Suprapubic skin (tissue), 4 donors: Measurements from ENCODE around the gene ANGPTL7. TPM values are rescaled to one million over a fixed set of nuclear protein-coding genes. Genes with fewer than 3 reads are reported as not detected.

Experiments
- DNase-seq, 2 donors: peaks; one replicate each; pipeline ENCODE4 v3.0.0-alpha.2; 2019; ENCODE audit warnings: low spot score in 2 of 2
- H3K27ac ChIP-seq: fragments of 200-600 bp; sonication (generic); one replicate; pipeline ENCODE4 v1.5.1; 2019
- H3K27me3 ChIP-seq: fragments of 200-600 bp; sonication (generic); one replicate; pipeline ENCODE4 v1.5.1; 2019
- H3K36me3 ChIP-seq: fragments of 200-600 bp; sonication (generic); one replicate; pipeline ENCODE4 v1.5.1; 2019
- H3K4me1 ChIP-seq: fragments of 200-600 bp; sonication (generic); one replicate; pipeline ENCODE4 v1.5.1; 2019
- H3K4me3 ChIP-seq: fragments of 200-600 bp; sonication (generic); one replicate; pipeline ENCODE4 v1.5.1; 2019; ENCODE audit warnings: mild to moderate bottlenecking
- H3K9me3 ChIP-seq: fragments of 200-600 bp; sonication (generic); one replicate; pipeline ENCODE4 v1.5.1; 2019
- CTCF ChIP-seq, 2 donors: fragments of 200-600 bp in 1 of 2; fragments of 450-650 bp in 1 of 2; sonication (generic) in 1 of 2; IDR thresholded peaks; one replicate each; pipeline ENCODE4 v1.5.1; 2016 to 2019; ENCODE audit warnings: antibody characterized with exemption in 2 of 2, mild to moderate bottlenecking in 1 of 2, moderate library complexity in 1 of 2
- EP300 ChIP-seq: sonication (generic); formaldehyde crosslinking; IDR thresholded peaks from one replicate; pipeline ENCODE4 v1.6.1; 2017; ENCODE audit warnings: antibody characterized with exemption
- POLR2A ChIP-seq, 2 donors: fragments of 450-650 bp; IDR thresholded peaks; one replicate each; pipeline ENCODE4 v1.6.1; 2017; ENCODE audit warnings: antibody characterized with exemption in 2 of 2, mild to moderate bottlenecking in 2 of 2, moderate library complexity in 2 of 2
- POLR2AphosphoS5 ChIP-seq, 3 donors: sonication (generic); formaldehyde crosslinking; IDR thresholded peaks; one replicate each; pipeline ENCODE4 v1.6.1; 2017; ENCODE audit warnings: antibody characterized with exemption in 3 of 3
- WGBS: methylation state at CpG from one replicate; pipeline ENCODE4 v1.1.5; 2018; 5-methylcytosine and 5-hydroxymethylcytosine counted together
- total RNA-seq, 4 donors: library from RNA; depleted of rRNA; stranded (reverse); fragments of >200 nt; gene quantifications; one replicate each; pipeline ENCODE4 v1.1.0, GENCODE V29; 2016

The ANGPTL7 gene, protein sequence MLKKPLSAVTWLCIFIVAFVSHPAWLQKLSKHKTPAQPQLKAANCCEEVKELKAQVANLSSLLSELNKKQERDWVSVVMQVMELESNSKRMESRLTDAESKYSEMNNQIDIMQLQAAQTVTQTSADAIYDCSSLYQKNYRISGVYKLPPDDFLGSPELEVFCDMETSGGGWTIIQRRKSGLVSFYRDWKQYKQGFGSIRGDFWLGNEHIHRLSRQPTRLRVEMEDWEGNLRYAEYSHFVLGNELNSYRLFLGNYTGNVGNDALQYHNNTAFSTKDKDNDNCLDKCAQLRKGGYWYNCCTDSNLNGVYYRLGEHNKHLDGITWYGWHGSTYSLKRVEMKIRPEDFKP
- 10 to 100 TPM in 1 of 4 donors, 1 to 10 TPM in 3; 2.8 to 18.6 (median 4.1) TPM for total RNA-seq

DNA sequence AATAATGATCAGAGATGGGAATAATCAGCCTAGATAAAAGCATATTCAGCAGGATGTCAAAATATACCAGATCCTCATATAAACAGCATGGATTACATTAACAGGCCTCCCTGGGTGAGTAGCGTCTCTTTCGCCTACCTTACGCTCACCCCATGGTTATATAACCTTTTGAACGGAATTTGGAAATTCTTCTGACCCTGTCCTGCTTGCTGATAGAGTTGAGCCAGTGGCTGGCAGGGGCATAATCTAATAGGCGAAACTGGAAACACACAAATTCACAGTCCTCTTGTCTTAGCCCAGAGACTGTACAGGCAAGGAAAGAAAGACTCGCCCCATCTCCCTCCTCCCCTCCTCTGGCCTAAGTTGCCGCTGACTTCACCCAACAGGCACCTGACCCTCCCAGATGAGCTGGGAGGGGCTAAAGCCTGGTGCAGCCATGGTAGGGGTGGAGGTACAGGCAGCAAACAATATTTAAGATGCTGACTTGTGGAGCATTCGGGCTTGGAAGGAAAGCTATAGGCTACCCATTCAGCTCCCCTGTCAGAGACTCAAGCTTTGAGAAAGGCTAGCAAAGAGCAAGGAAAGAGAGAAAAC, at the start of gene ANGPTL7:
TSS of gene ANGPTL7 (plus strand) at position 498 of the 594 bp plus-strand sequence. CDS start 225 bp downstream, outside the sequence.
- Histone ChIP-seq H3K27ac (no peak within 1 kb of the TSS), H3K9me3 (no peaks in the 10 kb centered on the region), H3K36me3 (peaks cover 55% of the 10 kb centered on the region), H3K27me3 (no peaks in the 10 kb centered on the region), H3K4me3 (no peak within 1 kb of the TSS), H3K4me1 (no peaks in the 10 kb centered on the region)
- TF ChIP-seq EP300 (no peak), CTCF (IDR thresholded peaks at IDR 0.05) (no peak)
- no peak for DNase-seq
- 88% methylated on average over 8 of the region's 8 CpGs for WGBS

DNA sequence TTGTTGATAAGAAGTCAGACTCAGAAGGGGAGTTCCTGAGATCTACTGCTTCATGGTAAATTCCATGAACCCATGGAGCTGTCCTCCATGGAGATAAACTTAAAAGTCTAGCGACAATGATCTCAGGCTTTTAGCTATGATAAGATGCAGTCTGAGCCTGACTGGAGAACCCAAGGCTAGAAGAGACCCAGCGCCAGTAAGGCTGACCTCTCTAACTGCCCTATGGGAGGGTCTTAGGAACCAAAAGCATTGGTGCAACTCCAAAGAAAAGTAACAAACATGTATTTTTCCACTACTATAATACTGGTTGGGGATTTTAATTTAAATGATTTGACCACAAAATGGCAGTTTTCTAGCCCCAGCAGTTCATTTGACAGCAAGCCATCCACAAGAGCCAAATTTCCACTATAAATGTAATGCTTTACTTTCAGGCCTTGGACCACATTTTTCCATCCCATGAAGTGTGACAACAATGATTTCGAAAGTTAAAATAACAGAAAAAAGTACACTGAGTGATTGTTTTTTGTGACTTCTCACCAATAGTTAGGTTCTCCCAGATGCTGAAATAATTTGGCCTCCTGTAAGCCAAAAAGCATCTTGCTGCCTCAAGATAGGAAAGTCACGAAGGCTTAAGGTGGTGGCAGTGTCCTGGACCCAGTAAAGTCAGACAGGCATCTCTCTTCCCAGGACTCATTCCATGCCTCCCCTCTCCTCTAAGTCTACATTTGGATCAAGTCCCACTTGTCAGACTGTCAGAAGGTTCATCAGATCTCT, 46.4 kb upstream of the ANGPTL7 start:
- no peaks in the 10 kb centered on the region for H3K27me3 ChIP-seq
- TF ChIP-seq POLR2AphosphoS5 (IDR thresholded peaks at IDR 0.05) (no peak), EP300 (no peak), POLR2A (IDR thresholded peaks at IDR 0.05) (no peak), CTCF (IDR thresholded peaks at IDR 0.05) (no peak)
- H3K4me1 ChIP-seq: peaks cover 4% of the 10 kb centered on the region
- DNase-seq: no peak
- peaks cover 85% of the 10 kb centered on the region for H3K36me3 ChIP-seq
- H3K27ac ChIP-seq: peak overlapping the region; percentile 35
- H3K4me3 ChIP-seq: no peak overlapping the region
- no peaks in the 10 kb centered on the region for H3K9me3 ChIP-seq
- WGBS: 89% methylated on average over 4 of the region's 4 CpGs

DNA sequence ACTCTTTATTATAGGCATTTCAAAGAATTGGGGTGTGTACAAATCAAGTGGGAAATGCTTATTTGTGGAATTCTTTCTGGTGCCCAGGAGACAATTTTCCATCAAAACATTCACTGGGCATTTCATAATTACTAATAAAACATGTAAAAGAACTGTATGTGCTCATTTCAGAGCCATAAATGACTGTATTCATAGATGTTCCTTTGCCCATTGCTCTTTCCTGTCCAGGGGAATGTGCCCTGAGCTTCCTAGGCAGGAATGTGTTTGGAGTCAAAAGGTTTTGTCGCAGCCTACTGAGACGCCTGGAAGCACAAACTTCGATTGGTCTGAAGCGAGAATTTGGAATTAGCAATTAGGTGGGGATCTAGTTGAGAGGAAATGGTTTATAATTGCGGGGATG, 45.8 kb upstream of the ANGPTL7 start:
- H3K36me3 ChIP-seq: peaks cover 85% of the 10 kb centered on the region
- peaks cover 4% of the 10 kb centered on the region for H3K4me1 ChIP-seq
- H3K27me3 ChIP-seq: no peaks in the 10 kb centered on the region
- no peak overlapping the region for H3K4me3 ChIP-seq
- WGBS: 84% methylated on average over 5 of the region's 5 CpGs
- DNase-seq: peak in 1 of 2 donors; percentile 12
- no peak for TF ChIP-seq CTCF (IDR thresholded peaks at IDR 0.05)
- TF ChIP-seq POLR2A (IDR thresholded peaks at IDR 0.05): no peak
- no peak for TF ChIP-seq EP300
- no peak for TF ChIP-seq POLR2AphosphoS5 (IDR thresholded peaks at IDR 0.05)
- H3K27ac ChIP-seq: peak overlapping the region; percentile 30
- H3K9me3 ChIP-seq: no peaks in the 10 kb centered on the region

DNA sequence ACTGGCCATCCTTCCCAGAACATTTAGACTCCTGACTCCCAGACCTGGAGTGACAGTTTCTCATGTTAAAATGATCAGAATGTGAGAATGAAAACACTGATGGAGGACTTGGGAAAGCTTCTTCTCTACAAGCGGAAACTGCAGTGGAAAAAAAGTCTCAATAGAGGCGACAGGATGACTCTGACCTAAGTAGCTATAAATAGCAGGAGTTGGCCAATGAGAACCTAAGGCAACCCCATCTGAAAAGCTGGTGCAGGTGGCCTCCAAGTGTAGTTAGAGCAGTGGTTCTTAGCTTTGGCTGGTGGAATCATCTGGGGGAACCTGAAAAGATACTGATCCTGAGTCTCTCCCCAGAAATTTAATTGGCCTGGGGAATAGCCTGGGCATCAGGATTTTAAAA, 45.2 kb upstream of the ANGPTL7 start:
- 76% methylated on average over 2 of the region's 2 CpGs for WGBS
- Histone ChIP-seq H3K27me3 (no peaks in the 10 kb centered on the region), H3K4me1 (peaks cover 4% of the 10 kb centered on the region)

DNA sequence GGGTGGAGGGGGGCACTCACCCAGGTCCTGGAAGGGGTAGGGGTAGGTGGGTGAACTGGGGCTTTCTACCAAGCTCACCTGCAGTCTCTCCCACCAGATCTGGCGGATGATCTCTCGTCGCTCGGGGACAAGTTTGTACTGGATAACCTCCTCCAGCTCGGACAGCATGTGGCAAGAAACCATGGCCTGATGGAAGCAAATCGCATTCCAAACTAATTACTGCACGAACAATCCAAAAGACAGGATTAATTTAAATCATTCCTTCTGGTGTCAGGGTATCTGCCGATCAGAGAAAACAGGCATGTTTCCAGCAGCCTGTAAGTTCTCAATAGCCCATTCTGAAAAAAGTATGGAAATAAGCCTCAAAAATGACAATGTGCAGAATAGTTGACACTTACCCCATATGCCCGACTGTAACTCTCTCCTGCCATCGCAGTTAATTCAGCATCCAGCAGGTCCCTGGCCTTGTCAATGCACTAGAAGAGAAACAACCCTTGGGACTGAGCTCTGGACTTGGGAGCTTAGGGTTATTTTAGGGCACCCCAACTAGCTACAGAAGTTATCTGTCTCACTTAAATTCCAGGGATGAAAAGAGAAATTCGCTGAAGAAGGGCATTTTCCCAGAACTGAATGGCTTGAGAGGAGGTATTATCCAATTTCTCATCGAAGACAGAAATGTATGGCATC, 44.4 kb upstream of the ANGPTL7 start:
- Histone ChIP-seq H3K27ac (no peak overlapping the region), H3K4me3 (no peak overlapping the region), H3K4me1 (peaks cover 4% of the 10 kb centered on the region), H3K36me3 (peaks cover 85% of the 10 kb centered on the region), H3K9me3 (no peaks in the 10 kb centered on the region), H3K27me3 (no peaks in the 10 kb centered on the region)
- WGBS: 60% methylated on average over 12 of the region's 12 CpGs
- TF ChIP-seq POLR2AphosphoS5 (IDR thresholded peaks at IDR 0.05) (no peak), CTCF (IDR thresholded peaks at IDR 0.05) (no peak), EP300 (no peak), POLR2A (IDR thresholded peaks at IDR 0.05) (no peak)
- no peak for DNase-seq

More for the DNA sequence above, 45.2 kb upstream of the ANGPTL7 start:
- Histone ChIP-seq H3K36me3 (peaks cover 85% of the 10 kb centered on the region), H3K9me3 (no peaks in the 10 kb centered on the region), H3K4me3 (no peak overlapping the region), H3K27ac (peak overlapping the region; percentile 30)
- TF ChIP-seq POLR2A (IDR thresholded peaks at IDR 0.05) (no peak), EP300 (no peak)
- no peak for DNase-seq
